HepG2 (cell line): ENCODE results near the gene LDAH. TPM values are rescaled to one million over a fixed set of nuclear protein-coding genes. Genes with fewer than 3 reads are reported as not detected.

Experiments used
- CBX2 ChIP-seq, 2 experiments: fragments of 200-600 bp in 1 of 2; sonication (generic); formaldehyde crosslinking in 1 of 2; IDR thresholded peaks; 2 replicates each; pipeline versions ENCODE4 v1.7.0 to v1.8.1; 2018 to 2022; ENCODE audit warnings: low read depth in 2 of 2, low read length in 1 of 2, mild to moderate bottlenecking in 1 of 2, missing genetic modification reagents in 1 of 2
- CHD2 ChIP-seq: IDR thresholded peaks from 2 replicates; pipeline ENCODE4 v1.6.1; 2011; ENCODE audit warnings: low read depth, low read length, improper control_type of control experiment
- ETV6 ChIP-seq: sonication (generic); formaldehyde crosslinking; conservative IDR thresholded peaks from 2 replicates; pipeline ENCODE4 v1.4.0; 2020; ENCODE audit warnings: missing genetic modification reagents
- FOXA1 ChIP-seq, 2 experiments: fragments of 450-650 bp in 1 of 2; sonication (generic) in 1 of 2; formaldehyde crosslinking in 1 of 2; IDR thresholded peaks; 2 replicates each; pipeline versions ENCODE4 v1.4.0 to v1.6.1; 2016 to 2020; ENCODE audit warnings: missing genetic modification reagents in 1 of 2
- GATAD1 ChIP-seq: IDR thresholded peaks from 2 replicates; pipeline ENCODE4 v1.6.1; 2016; ENCODE audit warnings: missing genetic modification reagents, missing compliant biosample characterization
- HNRNPUL1 ChIP-seq: fragments of 200-400 bp; formaldehyde crosslinking; IDR thresholded peaks from 2 replicates; pipeline ENCODE4 v1.6.1; 2017; ENCODE audit warnings: low read depth, mild to moderate bottlenecking, low read length, moderate library complexity
- IRF1 ChIP-seq: sonication (generic); formaldehyde crosslinking; IDR thresholded peaks from 2 replicates; pipeline ENCODE4 v1.4.0; 2020; ENCODE audit warnings: low read depth, mild to moderate bottlenecking, missing genetic modification reagents
- IRF2 ChIP-seq: IDR thresholded peaks from 2 replicates; pipeline ENCODE4 v1.6.1; 2018; ENCODE audit warnings: missing genetic modification reagents, missing compliant biosample characterization
- ISL2 ChIP-seq: sonication (generic); formaldehyde crosslinking; IDR thresholded peaks from 2 replicates; pipeline ENCODE4 v1.5.0; 2020; ENCODE audit warnings: missing genetic modification reagents
- KDM6A ChIP-seq: IDR thresholded peaks from 2 replicates; pipeline ENCODE4 v1.6.1; 2016; ENCODE audit warnings: low read depth
- MTA1 ChIP-seq: sonication (generic); formaldehyde crosslinking; IDR thresholded peaks from 2 replicates; pipeline ENCODE4 v1.4.0; 2020; ENCODE audit warnings: missing genetic modification reagents, mild to moderate bottlenecking, borderline replicate concordance
- MXD4 ChIP-seq: IDR thresholded peaks from 2 replicates; pipeline ENCODE4 v1.6.1; 2016; ENCODE audit warnings: mild to moderate bottlenecking, missing biosample characterization, missing genetic modification reagents
- NR1H2 ChIP-seq: sonication (generic); formaldehyde crosslinking; IDR thresholded peaks from 2 replicates; pipeline ENCODE4 v1.8.1; 2022; ENCODE audit warnings: low read depth, missing genetic modification reagents, borderline replicate concordance
- NRL ChIP-seq: sonication (generic); formaldehyde crosslinking; IDR thresholded peaks from 2 replicates; pipeline ENCODE4 v1.5.0; 2020; ENCODE audit warnings: missing genetic modification reagents, mild to moderate bottlenecking, moderate library complexity, borderline replicate concordance
- PAX8 ChIP-seq: sonication (generic); formaldehyde crosslinking; IDR thresholded peaks from 2 replicates; pipeline ENCODE4 v1.8.0; 2022; ENCODE audit warnings: mild to moderate bottlenecking, missing genetic modification reagents, borderline replicate concordance
- SALL2 ChIP-seq: sonication (generic); formaldehyde crosslinking; IDR thresholded peaks from 2 replicates; pipeline ENCODE4 v1.8.1; 2023; ENCODE audit warnings: mild to moderate bottlenecking, missing genetic modification reagents, inconsistent platforms
- TCF7L2 ChIP-seq: IDR thresholded peaks from 2 replicates; pipeline ENCODE4 v1.6.1; 2011; ENCODE audit warnings: mild to moderate bottlenecking, low read depth, low read length, moderate library complexity
- ZFAT ChIP-seq: sonication (generic); formaldehyde crosslinking; conservative IDR thresholded peaks from 2 replicates; pipeline ENCODE4 v1.8.1; 2023; ENCODE audit warnings: missing genetic modification reagents, inconsistent platforms
- ZNF160 ChIP-seq: sonication (generic); formaldehyde crosslinking; IDR thresholded peaks from 2 replicates; pipeline ENCODE4 v1.8.0; 2022; ENCODE audit warnings: mild to moderate bottlenecking, inconsistent platforms, missing genetic modification reagents
- ZNF17 ChIP-seq: sonication (generic); formaldehyde crosslinking; IDR thresholded peaks from 2 replicates; pipeline ENCODE4 v1.5.0; 2020; ENCODE audit warnings: mild to moderate bottlenecking, missing genetic modification reagents
- ZNF460 ChIP-seq: sonication (generic); formaldehyde crosslinking; IDR thresholded peaks from 2 replicates; pipeline ENCODE4 v1.5.1; 2020; ENCODE audit warnings: missing genetic modification reagents, mild to moderate bottlenecking, borderline replicate concordance
- ZNF564 ChIP-seq: sonication (generic); formaldehyde crosslinking; IDR thresholded peaks from 2 replicates; pipeline ENCODE4 v1.8.1; 2023; ENCODE audit warnings: mild to moderate bottlenecking, missing genetic modification reagents
- ZNF629 ChIP-seq: sonication (generic); formaldehyde crosslinking; conservative IDR thresholded peaks from 2 replicates; pipeline ENCODE4 v1.5.0; 2020; ENCODE audit warnings: missing genetic modification reagents
- ZUFSP ChIP-seq: sonication (generic); formaldehyde crosslinking; IDR thresholded peaks from 2 replicates; pipeline ENCODE4 v1.9.0; 2021; ENCODE audit warnings: missing genetic modification reagents, mild to moderate bottlenecking, borderline replicate concordance
- polyA plus RNA-seq, 8 experiments: library from polyadenylated mRNA; depleted of rRNA in 3 of 8; stranded (reverse) in 7 of 8; unstranded in 1 of 8; fragments of >200 nt; fragmentation: Illumina TruSeq in 4 of 8; extraction: Trizol in 4 of 8; gene quantifications; 2 replicates each; pipeline versions ENCODE4 v1.2.1 to v1.2.3, GENCODE V29; 2011 to 2016; ENCODE audit warnings: low read depth in 4 of 8, missing spikeins in 1 of 8, mixed read lengths in 1 of 8; ENCODE audit not compliant: insufficient read depth in 1 of 8
- total RNA-seq, 5 experiments: library from RNA; depleted of rRNA; stranded (reverse); fragments of >200 nt; fragmentation: Illumina TruSeq; extraction: Trizol; gene quantifications; 2 replicates each; pipeline ENCODE4 v1.2.3, GENCODE V29; 2016; ENCODE audit warnings: low read depth in 1 of 5
- TF ChIP-seq, protein P1 (sequence below): sonication (generic); formaldehyde crosslinking; IDR thresholded peaks from 2 replicates; pipeline ENCODE4 v1.8.0; 2022; ENCODE audit warnings: mild to moderate bottlenecking, missing genetic modification reagents, borderline replicate concordance
- TF ChIP-seq, protein P2 (sequence below): sonication (generic); formaldehyde crosslinking; IDR thresholded peaks from 2 replicates; pipeline ENCODE4 v1.9.0; 2021; ENCODE audit warnings: missing genetic modification reagents, borderline replicate concordance

Gene LDAH
- total and polyA plus RNA-seq, 2 of the 13 experiments (the other 11 are each of a cell fraction or from before 2014, with no cell fraction given), result 28.8 to 46.2 TPM

DNA sequence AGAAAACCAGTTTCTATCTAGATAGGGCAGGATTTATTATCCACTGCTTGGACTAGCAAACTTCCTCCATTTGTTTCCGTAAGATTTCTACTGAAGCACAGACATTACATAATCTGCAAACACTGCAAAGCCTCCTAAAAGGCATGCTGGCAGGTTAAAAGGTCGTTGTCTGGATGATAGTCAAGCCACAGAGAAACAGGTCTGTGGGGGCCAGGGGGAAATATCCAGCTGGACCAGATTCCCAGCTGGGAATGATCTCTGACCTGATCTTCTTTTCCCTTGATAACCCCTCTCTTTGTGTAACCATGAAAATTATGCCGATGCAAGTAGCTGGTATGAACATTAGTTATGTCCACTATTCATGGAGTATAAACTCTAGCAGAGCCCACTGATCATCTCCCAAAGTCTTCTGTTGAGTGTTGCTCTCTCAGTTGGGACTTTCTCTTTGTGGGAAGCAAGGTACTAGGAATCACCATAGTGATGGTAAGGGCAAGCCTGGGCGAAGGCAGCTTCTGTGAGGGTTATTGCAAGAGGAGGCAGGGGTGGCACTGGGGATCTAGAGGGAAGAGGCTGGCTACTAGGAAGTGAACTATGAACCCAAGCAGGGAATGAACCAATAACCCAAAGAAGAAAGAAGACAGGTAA is 94.7 kb downstream of the LDAH start (continued):
- TF ChIP-seq ETV6 (no peak; the same call in 1 of the 2 replicates), GATAD1 (CRISPR knock-in tag) (peak; percentile 56; the same call in 1 of the 2 replicates), HNRNPUL1 (no peak), ISL2 (peak; percentile 89), ZFAT (no peak), ZNF460 (no peak; the same call in 1 of the 2 replicates), MTA1 (CRISPR knock-in tag) (peak; percentile 26; the same call in 1 of the 2 replicates), ZNF17 (no peak), MXD4 (CRISPR knock-in tag) (peak; percentile 87), SALL2 (CRISPR knock-in tag) (no peak), NRL (CRISPR knock-in tag) (no peak), IRF2 (CRISPR knock-in tag) (peak; percentile 89), FOXA1 (IDR thresholded peaks at IDR 0.05) (no peak), FOXA1 (CRISPR knock-in tag; IDR thresholded peaks at IDR 0.05) (peak; percentile 86), TCF7L2 (no peak), IRF1 (CRISPR knock-in tag) (no peak), NR1H2 (CRISPR knock-in tag) (no peak; the same call in 1 of the 2 replicates), ZUFSP (no peak), CHD2 (no peak), ZNF160 (CRISPR knock-in tag) (no peak), KDM6A (peak; percentile 95), ZNF629 (CRISPR knock-in tag) (no peak), ZNF564 (CRISPR knock-in tag) (no peak), PAX8 (CRISPR knock-in tag) (no peak), CBX2 (IDR thresholded peaks at IDR 0.05; ENCODE audit: low read depth, low read length) (no peak), CBX2 (CRISPR knock-in tag; IDR thresholded peaks at IDR 0.05; ENCODE audit: low read depth) (no peak)
- TF ChIP-seq, protein P1, sequence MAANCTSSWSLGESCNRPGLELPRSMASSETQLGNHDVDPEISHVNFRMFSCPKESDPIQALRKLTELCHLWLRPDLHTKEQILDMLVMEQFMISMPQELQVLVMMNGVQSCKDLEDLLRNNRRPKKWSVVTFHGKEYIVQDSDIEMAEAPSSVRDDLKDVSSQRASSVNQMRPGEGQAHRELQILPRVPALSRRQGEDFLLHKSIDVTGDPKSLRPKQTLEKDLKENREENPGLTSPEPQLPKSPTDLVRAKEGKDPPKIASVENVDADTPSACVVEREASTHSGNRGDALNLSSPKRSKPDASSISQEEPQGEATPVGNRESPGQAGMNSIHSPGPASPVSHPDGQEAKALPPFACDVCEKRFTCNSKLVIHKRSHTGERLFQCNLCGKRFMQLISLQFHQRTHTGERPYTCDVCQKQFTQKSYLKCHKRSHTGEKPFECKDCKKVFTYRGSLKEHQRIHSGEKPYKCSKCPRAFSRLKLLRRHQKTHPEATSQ, result no peak; the same call in 1 of the 2 replicates
- TF ChIP-seq, protein P2, sequence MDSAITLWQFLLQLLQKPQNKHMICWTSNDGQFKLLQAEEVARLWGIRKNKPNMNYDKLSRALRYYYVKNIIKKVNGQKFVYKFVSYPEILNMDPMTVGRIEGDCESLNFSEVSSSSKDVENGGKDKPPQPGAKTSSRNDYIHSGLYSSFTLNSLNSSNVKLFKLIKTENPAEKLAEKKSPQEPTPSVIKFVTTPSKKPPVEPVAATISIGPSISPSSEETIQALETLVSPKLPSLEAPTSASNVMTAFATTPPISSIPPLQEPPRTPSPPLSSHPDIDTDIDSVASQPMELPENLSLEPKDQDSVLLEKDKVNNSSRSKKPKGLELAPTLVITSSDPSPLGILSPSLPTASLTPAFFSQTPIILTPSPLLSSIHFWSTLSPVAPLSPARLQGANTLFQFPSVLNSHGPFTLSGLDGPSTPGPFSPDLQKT (CRISPR knock-in tag), result no peak
